GM21447 (cell line): ENCODE results near the gene PLEKHA6.

Experiments used
- ATAC-seq: cut with Tn5 transposase; IDR thresholded peaks from one replicate; pipeline ENCODE4 v1.9.1; 2021; ENCODE audit not compliant: unreplicated experiment

PLEKHA6 gene

DNA sequence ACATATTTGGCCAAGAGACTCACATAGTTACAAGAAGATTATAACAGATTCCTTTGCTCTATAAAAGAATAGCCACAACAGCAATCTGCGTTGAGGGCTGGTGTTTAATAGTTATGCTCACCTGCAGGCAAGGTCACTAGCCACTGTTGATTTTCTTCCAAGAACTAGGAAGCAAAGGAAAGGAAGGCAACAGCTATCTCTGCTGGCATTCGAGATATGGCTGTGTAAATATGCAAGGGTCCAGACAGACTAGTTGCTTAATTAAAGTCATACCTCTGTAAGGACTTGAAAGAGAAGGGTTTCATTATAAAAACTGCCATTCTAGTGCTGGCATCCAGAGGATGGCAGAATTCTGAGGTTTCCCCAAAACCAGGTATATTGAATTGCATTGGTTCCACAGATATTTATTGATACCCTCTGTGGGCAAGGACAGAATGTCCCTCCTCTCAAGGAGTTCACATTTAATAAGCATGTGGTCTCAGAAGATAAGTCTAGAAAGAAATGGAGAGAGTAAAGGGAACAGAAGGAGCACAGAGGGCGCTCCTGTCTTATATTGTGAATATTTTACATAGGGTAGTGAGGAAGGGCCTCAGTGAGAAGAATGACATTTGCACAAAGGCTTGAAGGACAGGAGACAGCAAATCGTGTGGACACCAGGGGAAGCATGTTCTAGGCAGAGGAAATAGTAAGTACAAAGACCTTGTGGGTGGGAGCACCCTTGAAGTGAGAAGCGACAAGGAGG is 23.6 kb upstream of the PLEKHA6 start:
- ATAC-seq: no peak

- no peak for ATAC-seq
Measured at GRCh38 chr1:204382714-204383083, 23.0 kb upstream of the PLEKHA6 start.

DNA sequence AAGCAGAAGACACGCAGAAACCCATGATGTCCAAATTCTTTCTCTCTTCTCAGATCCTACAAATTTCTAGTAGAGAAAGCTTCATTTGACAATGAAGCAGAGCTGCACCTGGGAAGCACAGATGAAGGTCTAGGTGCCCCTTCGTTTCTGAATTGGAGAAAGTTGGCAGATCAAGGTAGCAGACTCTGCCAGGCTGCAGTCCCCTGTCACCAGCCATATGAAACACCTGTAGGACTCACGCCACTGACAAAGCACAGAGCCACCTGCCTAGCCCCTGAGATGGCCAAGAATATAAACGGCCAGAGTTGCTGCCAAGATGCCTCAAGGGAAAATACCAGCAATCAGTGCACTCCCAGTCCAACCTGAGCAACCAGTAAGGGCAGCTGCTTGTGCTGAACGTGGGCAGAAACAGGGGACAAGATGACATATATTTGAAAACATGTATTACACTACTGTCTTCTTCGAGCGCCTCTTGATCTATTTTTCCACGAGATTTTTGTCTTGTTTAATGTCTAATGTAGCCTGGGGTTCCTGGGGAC is 20.6 kb upstream of the PLEKHA6 start:
- no peak for ATAC-seq

- peak; percentile 62 for ATAC-seq
Measured at GRCh38 chr1:204377800-204378668, 18.3 kb upstream of the PLEKHA6 start.

GRCh38 chr1:204376919-204377799 is 17.4 kb upstream of the PLEKHA6 start:
- ATAC-seq: no peak

DNA sequence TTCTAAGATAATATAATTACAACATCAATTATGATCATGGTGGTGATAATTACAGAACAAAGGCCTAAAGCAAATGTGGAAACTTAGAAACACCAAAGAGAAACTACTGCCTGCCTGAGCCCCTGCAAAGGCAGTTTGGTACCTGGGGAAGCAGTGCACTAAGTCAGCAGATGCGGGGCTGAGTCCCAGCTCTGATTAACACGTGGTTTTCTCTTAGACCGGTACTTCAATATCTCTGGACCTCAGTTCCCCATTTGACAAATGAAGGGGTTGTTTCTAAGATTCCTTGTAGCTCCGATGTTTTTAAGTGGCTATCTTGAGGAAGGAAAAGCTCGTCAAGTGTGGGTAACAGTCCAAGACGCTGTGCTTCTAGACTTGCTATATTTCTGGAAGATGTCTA is 16.7 kb upstream of the PLEKHA6 start:
- no peak for ATAC-seq

GRCh38 chr1:204373911-204374310 is 14.2 kb upstream of the PLEKHA6 start:
- no peak for ATAC-seq

DNA sequence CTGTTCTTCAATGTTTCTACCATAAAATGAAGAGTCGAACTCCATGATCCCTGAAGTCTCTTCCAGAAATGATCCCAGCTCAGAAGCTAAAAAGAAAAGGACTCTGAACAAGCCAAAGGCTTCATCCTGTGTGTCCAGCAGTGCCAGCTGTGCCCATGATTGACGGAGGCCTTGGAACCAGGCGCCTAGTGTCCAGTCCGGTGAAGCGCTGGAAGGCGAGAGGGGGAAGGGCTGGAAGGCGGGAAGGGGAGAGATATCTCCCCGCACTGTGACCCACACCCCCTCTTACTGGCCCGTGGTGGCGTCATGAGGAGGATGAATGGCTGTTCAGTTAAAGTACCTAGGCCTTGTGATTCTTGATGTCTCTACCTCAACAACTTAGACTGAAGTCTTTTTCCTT is 10.4 kb upstream of the PLEKHA6 start:
- no peak for ATAC-seq

DNA sequence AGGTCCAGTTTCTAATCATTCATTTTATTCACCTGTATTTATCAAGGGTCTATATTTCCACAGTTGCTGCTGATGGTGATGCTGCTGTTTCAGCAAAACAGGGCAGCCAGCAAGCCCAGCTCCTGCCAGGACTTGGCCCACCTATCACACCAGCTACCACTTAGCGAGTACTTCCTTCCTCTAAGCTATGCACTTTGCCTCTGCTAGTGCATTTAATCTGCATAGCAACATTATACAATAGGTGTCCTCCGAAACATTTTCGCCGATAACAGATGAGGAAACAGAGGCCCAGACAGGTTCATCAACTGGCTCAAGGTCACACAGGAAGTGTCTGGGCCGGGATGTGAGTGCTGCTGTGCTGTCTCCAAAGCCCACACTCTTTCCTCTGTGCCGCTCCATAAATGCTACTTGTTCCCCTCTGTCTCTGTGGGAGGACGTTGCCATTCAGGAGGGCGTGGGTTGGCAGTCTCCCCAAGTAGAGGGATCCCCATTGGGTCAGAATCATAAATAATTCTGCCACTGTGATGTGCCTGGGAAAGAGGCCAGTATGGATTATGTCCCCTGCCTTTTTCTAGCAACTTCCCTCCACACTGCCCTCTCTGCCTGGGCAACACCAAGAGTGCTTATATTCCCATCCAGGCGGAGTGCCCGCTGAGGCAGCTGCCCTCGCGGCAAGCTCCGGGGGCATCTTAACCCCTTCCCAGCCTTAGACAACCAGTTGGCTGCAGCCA is 9.4 kb upstream of the PLEKHA6 start:
- ATAC-seq: no peak

- ATAC-seq: no peak
Measured at GRCh38 chr1:204367956-204368355, 8.2 kb upstream of the PLEKHA6 start.

GRCh38 chr1:204367193-204367858 is 7.6 kb upstream of the PLEKHA6 start:
- no peak for ATAC-seq

- no peak for ATAC-seq
Measured at GRCh38 chr1:204366759-204367158, 7.0 kb upstream of the PLEKHA6 start.

DNA sequence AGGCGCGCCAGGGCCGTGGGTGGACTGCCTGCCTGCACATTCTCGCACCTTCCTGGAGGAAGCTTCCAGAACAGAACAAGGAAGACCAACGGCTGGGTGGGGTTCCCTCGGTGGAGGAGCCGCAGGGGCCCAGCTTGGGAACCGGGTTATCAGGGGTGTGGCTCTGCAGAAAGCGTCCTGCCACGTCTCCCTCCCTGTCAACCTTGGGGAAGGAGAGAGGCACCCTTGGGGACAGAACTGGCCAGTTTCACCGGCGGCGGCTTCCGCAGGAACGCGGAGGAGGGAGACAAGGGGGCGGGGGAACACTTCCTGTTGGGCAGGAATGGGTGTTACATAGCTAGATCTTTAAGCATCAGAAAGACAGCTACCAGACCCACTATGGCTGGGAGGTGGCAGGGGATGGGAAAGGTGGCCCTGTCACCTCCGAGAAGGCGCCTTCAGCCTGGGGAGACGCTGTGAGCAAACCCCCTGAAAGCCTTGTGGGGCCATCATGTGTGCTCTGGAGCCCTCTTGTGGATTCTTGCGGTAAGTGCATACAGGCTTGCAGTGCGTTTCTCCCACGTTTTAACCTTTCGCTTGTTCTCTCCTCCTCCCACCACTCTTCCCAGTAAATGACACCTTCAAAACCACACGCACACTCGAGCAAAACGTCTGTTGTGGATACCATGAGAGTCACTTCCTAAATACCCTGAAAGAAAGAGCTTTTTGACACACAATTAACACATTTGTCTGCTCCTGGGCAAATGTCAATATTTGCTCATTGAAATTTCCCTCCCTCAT is 3.8 kb upstream of the PLEKHA6 start:
- no peak for ATAC-seq

- ATAC-seq: no peak
Measured at GRCh38 chr1:204362984-204363334, 3.2 kb upstream of the PLEKHA6 start.

DNA sequence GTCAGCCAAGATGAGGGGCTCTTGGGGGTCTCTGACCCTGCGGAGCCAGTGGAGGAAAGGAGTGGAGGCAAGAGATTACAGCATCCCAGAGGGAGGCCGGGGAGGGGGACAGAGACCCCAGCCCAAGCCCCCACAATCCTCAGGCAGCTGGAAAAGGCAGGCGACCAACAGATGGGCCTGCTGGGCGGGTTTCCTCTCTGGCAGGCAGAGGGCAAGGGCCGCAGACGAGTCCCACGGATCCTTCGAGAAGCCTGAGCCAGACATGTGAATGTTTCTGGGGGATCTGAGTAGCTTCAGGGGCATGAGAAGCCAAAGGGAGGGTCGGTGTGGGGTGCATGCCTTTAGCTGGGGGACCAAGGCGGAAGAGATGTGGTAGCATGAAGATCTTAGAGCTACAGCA is 2.1 kb upstream of the PLEKHA6 start:
- ATAC-seq: no peak

GRCh38 chr1:204361341-204361771 is 1.6 kb upstream of the PLEKHA6 start:
- ATAC-seq: no peak

- ATAC-seq: no peak
Measured at GRCh38 chr1:204360314-204360713, 585 bp upstream of the PLEKHA6 start.

DNA sequence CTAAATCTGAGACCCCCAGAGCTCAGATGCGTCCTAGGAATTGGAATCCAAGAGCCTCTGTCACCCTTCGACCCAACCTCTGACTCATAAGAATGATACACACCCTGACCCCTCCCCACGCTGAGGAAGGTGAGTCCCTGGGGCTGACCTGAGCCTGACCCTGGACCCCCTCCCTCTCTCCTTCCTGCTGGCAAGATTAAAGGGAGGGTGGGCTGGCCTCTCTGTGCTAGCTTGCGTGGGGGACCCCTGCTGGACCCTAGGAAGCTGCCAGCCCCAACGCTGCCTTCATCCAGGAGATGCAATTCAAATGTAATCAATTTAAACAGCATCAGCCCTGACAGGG is 627 bp downstream of the PLEKHA6 start:
- ATAC-seq: no peak

- ATAC-seq: no peak
Measured at GRCh38 chr1:204358605-204359004, 1.1 kb downstream of the PLEKHA6 start.
